OCI-LY3 (cell line): Measurements from ENCODE around the gene IRF2.

Experiments used
- H2AFZ ChIP-seq: fragments of 200-600, 300-600 bp; shearing (Covaris generic); 2 replicates; pipeline ENCODE4 v1.6.0; 2014; ENCODE audit warnings: antibody characterized with exemption, low read depth, low read length
- H3K27ac ChIP-seq: fragments of 200-600, 300-600 bp; sonication (generic); 2 replicates; pipeline ENCODE4 v1.5.1; 2014; ENCODE audit warnings: mild to moderate bottlenecking, low read length, moderate library complexity, mixed read lengths
- H3K27me3 ChIP-seq: fragments of 200-600, 300-600 bp; sonication (generic); 2 replicates; pipeline ENCODE4 v1.6.1; 2014; ENCODE audit warnings: low read depth, low read length, mixed read lengths
- H3K36me3 ChIP-seq: fragments of 200-600, 300-600 bp; sonication (generic); replicated peaks from 2 replicates; pipeline ENCODE3; 2014; ENCODE audit warnings: low read depth, low read length, mixed read lengths
- H3K4me1 ChIP-seq: fragments of 300-600, 200-600 bp; sonication (generic); 2 replicates; pipeline ENCODE4 v1.6.1; 2014; ENCODE audit warnings: low read length, mixed read lengths
- H3K4me2 ChIP-seq: fragments of 200-600, 300-600 bp; sonication (generic); 2 replicates; pipeline ENCODE4 v1.6.1; 2014; ENCODE audit warnings: low read length, mixed read lengths
- H3K4me3 ChIP-seq: fragments of 300-600, 200-600 bp; sonication (generic); 2 replicates; pipeline ENCODE4 v1.5.1; 2014; ENCODE audit warnings: antibody characterized with exemption, mild to moderate bottlenecking, low read length, moderate library complexity
- H3K79me2 ChIP-seq: fragments of 300-600, 200-600 bp; shearing (Covaris generic); 2 replicates; pipeline ENCODE4 v1.6.1; 2014; ENCODE audit warnings: mild to moderate bottlenecking, low read length, mixed read lengths
- H3K9ac ChIP-seq: fragments of 300-600, 200-600 bp; shearing (Covaris generic); 2 replicates; pipeline ENCODE4 v1.6.0; 2014; ENCODE audit warnings: mild to moderate bottlenecking, low read length, moderate library complexity
- H3K9me3 ChIP-seq: fragments of 200-600, 300-600 bp; shearing (Covaris generic); 2 replicates; pipeline ENCODE4 v1.6.1; 2014; ENCODE audit warnings: low read length, mixed read lengths; ENCODE audit not compliant: insufficient read depth
- H4K20me1 ChIP-seq: fragments of 200-600, 300-600 bp; sonication (generic); 2 replicates; pipeline ENCODE4 v1.6.1; 2016; ENCODE audit warnings: low read length, mixed read lengths; ENCODE audit not compliant: insufficient read depth
- EZH2phosphoT487 ChIP-seq: fragments of 200-600 bp; shearing (Covaris generic); IDR thresholded peaks from 2 replicates; pipeline ENCODE4 v1.6.1; 2018; ENCODE audit warnings: antibody characterized with exemption, mixed run types, low read depth
- TF ChIP-seq, protein P1 (sequence below): fragments of 200-600, 300-600 bp; sonication (generic); IDR thresholded peaks from 2 replicates; pipeline ENCODE4 v1.5.1; 2014; ENCODE audit warnings: antibody characterized with exemption, low read length, low read depth

The IRF2 gene

DNA sequence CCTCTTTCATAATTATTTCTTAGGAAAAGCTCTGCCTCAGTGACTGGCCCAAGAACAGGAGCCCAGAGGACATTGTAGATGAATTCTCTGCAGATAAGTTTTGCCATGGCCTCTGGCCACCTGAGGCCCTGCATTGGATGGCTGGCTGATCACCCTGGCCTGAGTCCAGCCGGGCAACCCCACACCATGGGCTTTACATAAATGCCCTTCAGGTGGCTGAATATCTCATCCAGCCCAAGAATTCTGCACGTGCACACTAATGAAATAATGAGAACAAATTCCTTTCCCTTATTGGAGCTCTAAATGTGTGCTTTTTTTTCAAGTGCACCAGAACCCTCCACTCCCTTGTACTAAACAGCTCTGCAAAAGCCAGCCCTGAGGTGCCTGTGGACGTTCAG, 65.7 kb downstream of the IRF2 start:
- no peaks in the 10 kb centered on the region for H3K79me2 ChIP-seq
- no peaks in the 10 kb centered on the region for H4K20me1 ChIP-seq
- H3K27ac ChIP-seq: no peak overlapping the region
- H3K27me3 ChIP-seq: no peaks in the 10 kb centered on the region
- H3K9ac ChIP-seq: no peak overlapping the region
- no peaks in the 10 kb centered on the region for H3K9me3 ChIP-seq
- H3K4me1 ChIP-seq: peaks cover 4% of the 10 kb centered on the region
- TF ChIP-seq, protein P1, sequence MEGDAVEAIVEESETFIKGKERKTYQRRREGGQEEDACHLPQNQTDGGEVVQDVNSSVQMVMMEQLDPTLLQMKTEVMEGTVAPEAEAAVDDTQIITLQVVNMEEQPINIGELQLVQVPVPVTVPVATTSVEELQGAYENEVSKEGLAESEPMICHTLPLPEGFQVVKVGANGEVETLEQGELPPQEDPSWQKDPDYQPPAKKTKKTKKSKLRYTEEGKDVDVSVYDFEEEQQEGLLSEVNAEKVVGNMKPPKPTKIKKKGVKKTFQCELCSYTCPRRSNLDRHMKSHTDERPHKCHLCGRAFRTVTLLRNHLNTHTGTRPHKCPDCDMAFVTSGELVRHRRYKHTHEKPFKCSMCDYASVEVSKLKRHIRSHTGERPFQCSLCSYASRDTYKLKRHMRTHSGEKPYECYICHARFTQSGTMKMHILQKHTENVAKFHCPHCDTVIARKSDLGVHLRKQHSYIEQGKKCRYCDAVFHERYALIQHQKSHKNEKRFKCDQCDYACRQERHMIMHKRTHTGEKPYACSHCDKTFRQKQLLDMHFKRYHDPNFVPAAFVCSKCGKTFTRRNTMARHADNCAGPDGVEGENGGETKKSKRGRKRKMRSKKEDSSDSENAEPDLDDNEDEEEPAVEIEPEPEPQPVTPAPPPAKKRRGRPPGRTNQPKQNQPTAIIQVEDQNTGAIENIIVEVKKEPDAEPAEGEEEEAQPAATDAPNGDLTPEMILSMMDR: no peak
- no peak for TF ChIP-seq EZH2phosphoT487
- H3K4me3 ChIP-seq: no peak overlapping the region
- no peaks in the 10 kb centered on the region for H3K36me3 ChIP-seq
- no peak overlapping the region for H2AFZ ChIP-seq
- H3K4me2 ChIP-seq: no peak overlapping the region

DNA sequence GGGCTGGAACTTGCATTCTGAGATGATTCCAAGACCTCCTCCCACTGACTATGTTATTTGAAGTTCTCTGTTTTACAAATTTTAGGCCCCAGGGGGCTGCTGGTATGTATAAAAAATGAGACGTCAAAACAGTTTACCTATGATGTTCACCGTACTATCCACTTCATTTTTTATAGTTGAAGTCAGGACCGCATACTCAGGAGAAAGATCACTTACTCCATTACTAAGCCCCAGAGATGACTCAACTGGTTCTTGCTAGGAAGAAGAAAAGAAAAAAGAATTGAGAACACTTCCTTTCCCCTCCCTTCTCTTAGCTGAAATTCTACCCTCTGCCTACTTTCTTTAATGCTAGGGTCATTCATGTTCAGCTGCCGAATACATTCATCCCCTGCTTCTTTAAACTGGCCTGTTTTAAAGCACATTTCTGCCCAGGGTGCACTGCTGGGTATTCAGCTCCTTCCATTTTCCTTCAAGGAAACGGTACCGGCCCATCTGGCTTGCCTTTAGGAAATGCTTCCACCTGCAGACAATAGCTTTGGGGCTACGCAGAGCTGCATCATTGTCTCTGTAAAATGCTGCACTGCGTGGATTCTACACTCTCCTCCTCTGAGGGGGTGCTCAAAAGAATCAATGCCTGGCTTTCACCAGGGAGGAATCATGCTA, 66.2 kb downstream of the IRF2 start:
- H3K4me2 ChIP-seq: no peak overlapping the region

DNA sequence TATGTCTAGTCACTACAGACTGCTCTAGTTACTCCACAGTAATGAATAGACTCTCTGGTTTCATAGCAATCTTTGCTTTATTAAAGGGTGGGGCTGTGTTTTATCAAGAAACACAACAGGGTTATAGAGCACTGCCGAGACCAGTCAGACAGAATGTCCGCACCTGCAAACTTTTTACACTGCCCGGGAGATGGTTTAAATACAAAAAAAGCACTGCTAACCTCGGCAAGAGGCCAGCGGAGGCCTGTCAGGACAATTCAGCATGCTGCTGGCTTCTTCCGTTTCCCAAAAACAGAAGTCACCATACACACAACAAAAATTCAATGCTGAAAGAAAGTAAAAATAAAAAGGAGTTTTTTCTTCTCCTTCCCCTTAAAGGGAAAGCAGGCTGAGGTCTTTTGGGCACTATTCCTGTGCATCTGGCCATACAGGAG, 67.4 kb downstream of the IRF2 start:
- no peak overlapping the region for H3K9ac ChIP-seq
- no peaks in the 10 kb centered on the region for H3K27me3 ChIP-seq
- H3K4me1 ChIP-seq: peaks cover 14% of the 10 kb centered on the region
- no peaks in the 10 kb centered on the region for H4K20me1 ChIP-seq
- no peak overlapping the region for H3K4me3 ChIP-seq
- no peaks in the 10 kb centered on the region for H3K36me3 ChIP-seq
- H3K27ac ChIP-seq: no peak overlapping the region
- no peak overlapping the region for H3K4me2 ChIP-seq
- no peaks in the 10 kb centered on the region for H3K9me3 ChIP-seq
- H2AFZ ChIP-seq: no peak overlapping the region
- TF ChIP-seq, protein P1: no peak
- TF ChIP-seq EZH2phosphoT487: no peak
- H3K79me2 ChIP-seq: no peaks in the 10 kb centered on the region

More for the DNA sequence above, 66.2 kb downstream of the IRF2 start:
- H2AFZ ChIP-seq: no peak overlapping the region
- no peak overlapping the region for H3K9ac ChIP-seq
- TF ChIP-seq, protein P1: no peak
- no peak for TF ChIP-seq EZH2phosphoT487
- H3K27me3 ChIP-seq: no peaks in the 10 kb centered on the region
- H3K79me2 ChIP-seq: no peaks in the 10 kb centered on the region
- H3K36me3 ChIP-seq: no peaks in the 10 kb centered on the region
- no peak overlapping the region for H3K27ac ChIP-seq
- H3K4me3 ChIP-seq: no peak overlapping the region
- H4K20me1 ChIP-seq: no peaks in the 10 kb centered on the region
- H3K4me1 ChIP-seq: peaks cover 9% of the 10 kb centered on the region
- no peaks in the 10 kb centered on the region for H3K9me3 ChIP-seq

DNA sequence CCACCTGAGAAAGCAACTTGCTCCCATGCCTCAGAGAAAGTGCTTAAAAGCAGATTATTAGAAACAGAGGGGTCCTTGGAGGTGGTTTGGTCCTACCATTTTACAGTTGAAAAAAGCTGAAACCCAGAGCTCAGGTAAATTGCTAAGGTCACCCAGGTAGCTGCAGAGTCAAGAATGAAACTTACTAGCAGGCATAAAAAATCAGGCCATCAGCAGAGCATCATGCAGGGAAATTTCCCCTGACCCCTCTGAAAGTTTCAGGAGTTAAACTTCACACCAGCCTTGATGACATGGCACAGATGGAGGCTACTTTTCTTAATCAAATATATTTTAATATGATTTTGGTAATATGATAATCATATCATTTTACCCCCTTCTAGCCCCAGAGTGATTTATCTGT, 70.3 kb downstream of the IRF2 start:
- no peaks in the 10 kb centered on the region for H3K36me3 ChIP-seq

More for the DNA sequence above, 70.3 kb downstream of the IRF2 start:
- Histone ChIP-seq H3K79me2 (no peaks in the 10 kb centered on the region), H3K4me1 (peaks cover 14% of the 10 kb centered on the region), H3K27me3 (no peaks in the 10 kb centered on the region), H3K4me2 (no peak overlapping the region), H3K4me3 (no peak overlapping the region), H3K27ac (no peak overlapping the region), H4K20me1 (no peaks in the 10 kb centered on the region), H2AFZ (no peak overlapping the region), H3K9me3 (no peaks in the 10 kb centered on the region), H3K9ac (no peak overlapping the region)
- TF ChIP-seq EZH2phosphoT487: no peak
- TF ChIP-seq, protein P1: no peak
